Measurements from ENCODE around the gene TBXAS1.

The TBXAS1 gene

GRCh38 chr7:139941866-139942265, 112.8 kb downstream of the TBXAS1 start:
- in situ Hi-C loops (cut with HindIII; ENCODE audit: low sequenced_read_pairs) = no loop called here

DNA sequence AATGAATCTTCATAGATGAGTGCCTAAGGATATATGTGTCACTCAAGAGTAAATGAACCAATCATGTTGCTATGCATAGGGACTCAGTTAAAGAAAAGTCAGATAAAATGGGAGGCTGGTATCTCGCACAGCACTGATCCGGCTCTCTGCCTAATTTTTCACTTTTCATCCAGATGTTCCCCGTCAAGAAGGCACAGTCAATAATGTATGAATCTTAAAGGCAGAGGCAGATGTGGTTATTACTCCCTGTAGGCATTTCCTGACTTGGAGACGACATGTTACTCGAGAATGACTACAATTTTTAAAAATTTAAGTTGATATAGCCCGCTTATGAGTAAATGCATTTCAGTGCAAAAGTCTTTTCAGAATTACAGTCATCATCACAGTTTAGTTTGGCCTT, 113.6 kb downstream of the TBXAS1 start:
- in situ Hi-C loops (cut with HindIII; ENCODE audit: low sequenced_read_pairs) = no loop called here

GRCh38 chr7:139943401-139943800, 114.3 kb downstream of the TBXAS1 start:
- in situ Hi-C loops (cut with HindIII; ENCODE audit: low sequenced_read_pairs) = no loop called here

GRCh38 chr7:139944248-139944647, 115.2 kb downstream of the TBXAS1 start:
- in situ Hi-C loops (cut with HindIII; ENCODE audit: low sequenced_read_pairs) = no loop called here

DNA sequence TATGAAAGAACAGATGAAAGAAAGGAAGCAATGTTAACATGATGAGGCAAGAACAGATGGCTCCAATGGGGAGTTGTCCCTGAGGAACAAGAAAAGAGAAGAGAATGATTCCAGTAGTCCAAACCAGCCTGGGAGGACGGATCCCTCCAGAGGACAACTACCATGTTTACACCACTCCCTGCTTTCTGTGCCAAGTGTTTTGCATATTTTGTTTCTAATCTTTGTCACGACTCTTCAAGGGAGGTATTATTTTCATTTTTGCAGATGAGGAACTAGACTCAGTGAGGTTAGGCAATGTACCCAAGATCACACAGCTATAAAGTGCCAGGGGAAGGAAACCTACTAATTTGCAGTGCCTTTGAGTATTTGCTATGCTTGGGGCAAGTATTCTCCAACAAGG, 117.5 kb downstream of the TBXAS1 start:
- in situ Hi-C loops (cut with HindIII; ENCODE audit: low sequenced_read_pairs) = no loop called here

DNA sequence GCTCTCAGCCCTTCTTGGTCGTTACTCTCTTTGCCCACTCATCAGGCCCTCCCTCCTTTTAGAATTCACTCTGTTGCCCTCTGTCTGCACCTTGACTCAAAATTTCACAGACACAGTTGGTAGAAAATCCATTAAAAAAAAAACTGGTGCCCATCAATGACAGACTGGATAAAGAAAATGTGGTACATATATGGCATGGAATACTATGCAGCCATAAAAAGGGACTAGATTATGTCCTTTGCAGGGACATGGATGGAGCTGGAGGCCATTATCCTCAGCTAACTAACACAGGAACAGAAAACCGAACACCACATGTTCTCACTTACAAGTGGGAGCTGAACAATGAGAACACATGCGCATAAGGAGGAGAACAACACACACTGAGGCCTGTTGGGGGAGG, 118.0 kb downstream of the TBXAS1 start:
- in situ Hi-C loops (cut with HindIII; ENCODE audit: low sequenced_read_pairs) = no loop called here

GRCh38 chr7:139948167-139948566, 119.1 kb downstream of the TBXAS1 start:
- in situ Hi-C loops (cut with HindIII; ENCODE audit: low sequenced_read_pairs) = no loop called here

DNA sequence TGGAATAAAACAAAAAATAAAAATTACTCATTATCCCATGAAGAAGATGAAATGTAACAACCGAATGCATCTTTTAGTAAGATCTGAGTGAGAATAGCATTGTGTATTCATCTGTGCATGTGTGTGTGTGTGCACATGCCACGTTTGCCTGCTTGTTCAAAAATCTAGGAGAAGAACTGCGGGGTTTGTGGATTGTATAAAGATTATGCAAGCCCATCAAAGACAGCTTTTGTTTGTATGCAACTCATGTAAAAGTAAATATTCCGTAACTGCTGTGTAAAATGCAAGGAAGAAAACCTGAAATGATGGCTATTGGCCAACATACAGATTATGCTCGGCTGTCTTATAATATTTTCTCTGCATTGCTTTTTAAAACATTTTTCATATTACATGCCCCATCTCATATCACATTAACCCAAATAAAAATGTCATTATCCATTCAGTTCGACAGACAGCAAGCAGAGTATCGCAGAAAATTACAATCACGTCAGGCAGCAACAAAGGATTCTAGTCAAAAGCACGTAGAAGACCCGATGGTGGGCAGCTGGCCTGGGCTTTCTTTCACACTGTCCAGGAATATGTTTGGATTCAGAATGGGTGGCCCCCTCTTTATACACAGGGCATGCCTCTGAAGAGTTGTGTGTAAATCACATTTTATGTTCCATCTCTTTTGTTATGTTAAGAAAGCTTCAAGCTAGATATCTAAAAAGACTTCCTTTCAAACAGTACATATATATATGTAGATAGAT, 119.7 kb downstream of the TBXAS1 start:
- in situ Hi-C loops (cut with HindIII; ENCODE audit: low sequenced_read_pairs) = no loop called here

GRCh38 chr7:139949629-139950028, 120.6 kb downstream of the TBXAS1 start:
- in situ Hi-C loops (cut with HindIII; ENCODE audit: low sequenced_read_pairs) = no loop called here

DNA sequence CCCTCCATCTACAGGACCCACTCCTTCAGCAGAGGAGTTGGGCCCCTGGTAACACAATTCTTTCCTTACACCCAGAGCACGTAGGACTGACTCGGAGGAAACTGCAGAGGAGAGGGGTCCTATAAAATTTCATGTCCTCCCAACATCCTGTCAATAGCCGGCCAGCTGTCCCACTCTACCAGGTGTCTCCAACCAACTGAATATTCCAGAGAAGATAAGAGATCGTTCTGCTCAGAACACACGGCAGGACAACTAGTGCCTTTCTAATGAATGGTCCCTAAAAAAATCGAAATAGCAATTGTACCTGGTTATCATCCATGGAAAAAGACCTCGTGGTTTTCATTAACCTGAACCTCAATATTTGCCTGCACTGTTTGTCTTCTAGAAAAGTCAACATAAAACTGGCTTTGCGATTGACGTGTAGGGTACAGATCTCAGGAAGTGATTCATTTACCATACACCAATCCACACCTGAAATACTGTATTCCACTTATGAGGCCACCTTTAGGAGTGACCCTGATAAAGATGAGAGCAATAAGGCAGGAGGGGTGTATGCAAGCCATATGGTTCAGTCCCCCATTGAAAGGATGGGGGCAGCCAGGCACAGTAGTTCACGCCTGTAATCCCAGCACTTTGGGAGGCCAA, 121.9 kb downstream of the TBXAS1 start:
- in situ Hi-C loops (cut with HindIII; ENCODE audit: low sequenced_read_pairs) = no loop called here

DNA sequence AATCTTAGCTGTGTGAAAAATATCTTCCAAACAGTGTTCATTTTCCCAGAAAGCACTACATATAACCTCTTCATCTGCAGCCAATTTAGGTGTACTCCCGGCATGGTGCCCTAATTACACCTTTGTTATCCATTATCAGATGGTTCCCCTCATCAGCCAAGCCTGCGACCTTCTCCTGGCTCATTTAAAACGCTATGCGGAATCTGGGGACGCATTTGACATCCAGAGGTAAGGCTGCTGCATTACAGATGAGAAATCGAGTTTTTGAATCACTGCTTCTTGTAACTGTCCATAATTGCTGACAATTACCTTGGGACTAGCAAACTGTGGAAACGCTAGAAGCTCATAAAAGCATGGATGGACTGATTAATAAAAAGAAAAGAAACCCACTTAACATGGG, 124.2 kb downstream of the TBXAS1 start:
- in situ Hi-C loops (cut with HindIII; ENCODE audit: low sequenced_read_pairs) = no loop called here

DNA sequence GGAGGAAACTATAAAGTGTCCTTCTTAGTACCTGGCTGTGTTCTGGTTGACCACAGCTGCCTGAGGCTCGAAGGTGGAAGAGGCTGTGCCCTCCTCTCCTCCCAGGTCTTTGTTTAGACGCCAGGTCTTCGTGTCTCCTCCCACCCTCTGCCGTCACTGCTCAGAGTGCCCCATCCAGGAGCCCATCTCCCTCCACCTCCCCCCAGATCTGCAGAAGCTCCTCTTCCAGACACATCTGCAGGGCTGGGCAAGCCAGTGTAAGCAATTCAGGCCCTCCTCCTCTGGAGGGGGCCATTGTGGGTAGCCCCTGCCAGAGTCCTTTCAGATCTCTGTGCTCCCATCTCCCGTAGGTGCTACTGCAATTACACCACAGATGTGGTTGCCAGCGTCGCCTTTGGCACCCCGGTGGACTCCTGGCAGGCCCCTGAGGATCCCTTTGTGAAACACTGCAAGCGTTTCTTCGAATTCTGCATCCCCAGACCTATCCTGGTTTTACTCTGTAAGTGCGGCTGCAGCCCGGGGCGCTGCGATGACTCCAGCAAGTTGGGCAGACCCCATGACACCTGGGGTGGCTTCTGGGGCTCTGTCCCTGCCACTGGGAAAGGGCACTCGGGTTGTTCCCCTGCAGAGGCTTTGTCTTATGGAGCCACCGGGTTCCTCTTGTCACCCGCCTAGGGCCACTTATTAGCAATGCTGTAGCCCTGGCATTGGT, 126.2 kb downstream of the TBXAS1 start:
- in situ Hi-C loops (cut with HindIII; ENCODE audit: low sequenced_read_pairs) = no loop called here

DNA sequence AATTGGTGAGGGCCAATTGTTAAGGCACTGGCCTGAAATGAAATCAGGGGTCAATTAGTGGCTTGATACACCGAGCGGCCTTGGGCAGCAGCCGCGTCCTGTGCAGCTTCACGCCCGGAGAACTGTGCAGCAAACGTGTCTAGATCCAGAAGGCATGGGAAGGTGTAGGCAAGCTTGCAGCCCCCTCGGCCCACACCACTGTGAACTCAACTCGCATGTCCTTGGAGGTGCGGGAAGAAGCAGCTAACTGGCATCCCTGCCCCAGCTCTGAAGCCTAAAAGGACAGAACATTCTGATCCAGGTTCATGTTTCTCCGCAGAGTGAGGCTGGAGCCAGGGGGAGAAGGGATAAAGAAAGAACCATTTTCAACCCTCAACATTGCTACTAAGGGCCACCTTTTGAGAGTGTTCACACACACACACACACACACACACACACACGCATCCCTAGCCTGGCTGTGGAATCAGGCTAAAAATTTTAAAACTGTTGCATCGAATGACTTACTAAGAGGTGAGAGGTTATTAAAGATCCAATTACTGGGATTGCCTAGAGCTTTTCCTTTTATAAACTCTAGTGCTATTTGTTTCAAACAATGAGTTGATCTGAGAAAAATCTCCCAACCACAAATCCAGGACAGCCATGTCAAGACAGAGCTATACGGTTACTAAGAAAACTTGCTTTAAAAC, 129.7 kb downstream of the TBXAS1 start:
- in situ Hi-C loops (cut with HindIII; ENCODE audit: low sequenced_read_pairs) = no loop called here

DNA sequence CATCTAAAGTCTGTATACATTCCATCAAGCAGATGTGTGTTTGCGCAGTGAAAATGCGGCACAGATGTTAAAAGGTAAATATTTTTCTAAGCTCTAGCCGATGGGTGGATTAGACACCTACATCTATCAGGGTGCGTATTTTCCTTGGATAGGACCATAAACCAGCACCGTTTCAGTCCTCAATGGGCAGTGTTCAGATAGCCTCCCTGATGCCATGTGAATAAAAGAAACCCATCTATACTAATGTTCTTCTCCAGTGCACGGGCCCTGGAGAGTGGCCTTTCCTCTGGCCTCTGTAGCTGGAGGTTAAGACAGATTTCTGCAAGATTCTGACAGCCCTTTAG, 130.2 kb downstream of the TBXAS1 start:
- in situ Hi-C loops (cut with HindIII; ENCODE audit: low sequenced_read_pairs) = no loop called here

DNA sequence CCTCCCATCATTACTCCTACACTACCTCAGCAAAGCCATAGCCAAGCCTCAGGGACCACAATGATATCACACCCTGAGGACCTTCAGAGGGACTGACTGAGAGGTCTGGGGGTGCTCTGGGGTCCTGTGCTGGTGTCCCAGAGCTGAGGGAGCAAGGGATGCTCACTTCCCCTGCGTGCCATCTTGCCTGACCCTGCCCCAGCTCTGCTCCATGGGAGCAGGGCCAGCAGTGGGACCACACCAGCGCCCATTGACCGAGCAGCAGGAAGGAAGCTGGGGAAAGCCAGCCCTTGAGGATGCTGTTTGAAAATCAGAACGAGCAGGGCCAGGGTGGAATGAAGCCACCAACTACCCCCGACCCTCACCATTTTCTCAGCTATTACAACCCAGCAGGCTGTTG, 130.7 kb downstream of the TBXAS1 start:
- in situ Hi-C loops (cut with HindIII; ENCODE audit: low sequenced_read_pairs) = loop anchor here (5.0 kb wide), 1 partner anchor 53 kb away; no protein-coding TSS in a partner anchor

DNA sequence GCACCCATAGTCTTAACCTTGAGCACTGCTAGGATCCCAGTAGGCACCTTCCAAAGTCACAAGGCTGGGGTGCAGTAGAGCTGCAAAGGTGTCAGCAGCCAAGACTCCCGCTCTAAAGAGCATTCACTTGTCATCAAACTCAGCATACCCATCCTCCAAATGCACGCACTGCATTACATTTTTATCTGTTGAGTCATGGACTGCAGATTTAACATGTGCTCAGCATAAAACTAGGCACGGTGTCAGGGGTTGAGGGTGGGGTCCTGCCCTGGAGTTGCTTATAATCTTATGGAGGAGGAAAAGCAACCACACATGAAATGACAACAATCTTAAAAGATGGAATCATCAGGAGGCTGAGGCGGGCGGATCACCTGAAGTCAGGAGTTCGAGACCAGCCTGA, 131.1 kb downstream of the TBXAS1 start:
- in situ Hi-C loops (cut with HindIII; ENCODE audit: low sequenced_read_pairs) = loop anchor here (5.0 kb wide), 1 partner anchor 52 kb away; no protein-coding TSS in a partner anchor

DNA sequence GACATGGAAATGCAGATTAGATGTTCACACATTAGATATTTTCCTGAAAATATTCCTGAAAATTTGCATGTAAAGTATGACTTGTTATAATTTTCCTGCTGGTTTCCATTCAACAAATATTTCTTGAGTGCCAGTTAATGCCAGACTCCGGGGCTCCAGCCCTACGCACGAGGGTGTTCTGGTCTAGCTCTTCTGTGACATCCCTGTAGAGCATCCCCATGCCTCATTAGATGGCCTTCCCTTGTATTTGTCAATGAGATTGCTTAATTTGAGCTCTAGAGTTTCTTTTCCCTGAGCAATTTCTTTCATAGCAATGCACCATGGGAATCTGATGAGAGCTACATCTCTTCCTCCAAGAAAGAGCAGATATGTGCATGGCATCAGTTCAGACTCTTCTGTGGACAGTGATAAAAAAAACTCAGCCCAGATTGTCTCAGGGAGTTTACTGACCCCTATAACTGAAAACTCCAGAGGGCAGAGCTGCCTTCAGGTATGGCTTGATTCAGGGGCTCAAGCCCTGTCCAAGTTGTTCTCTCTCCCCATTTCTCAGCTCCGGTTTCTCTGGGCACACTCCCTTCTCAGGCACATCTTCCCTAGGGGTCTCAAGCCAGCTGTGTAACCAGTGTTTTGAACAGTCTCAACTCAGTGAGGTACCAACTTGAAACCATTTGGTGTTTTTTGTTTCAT, 137.0 kb downstream of the TBXAS1 start:
- in situ Hi-C loops (cut with HindIII; ENCODE audit: low sequenced_read_pairs) = no loop called here

- in situ Hi-C loops (cut with HindIII; ENCODE audit: low sequenced_read_pairs) = no loop called here
Observed at GRCh38 chr7:139966949-139967348, 137.9 kb downstream of the TBXAS1 start.

DNA sequence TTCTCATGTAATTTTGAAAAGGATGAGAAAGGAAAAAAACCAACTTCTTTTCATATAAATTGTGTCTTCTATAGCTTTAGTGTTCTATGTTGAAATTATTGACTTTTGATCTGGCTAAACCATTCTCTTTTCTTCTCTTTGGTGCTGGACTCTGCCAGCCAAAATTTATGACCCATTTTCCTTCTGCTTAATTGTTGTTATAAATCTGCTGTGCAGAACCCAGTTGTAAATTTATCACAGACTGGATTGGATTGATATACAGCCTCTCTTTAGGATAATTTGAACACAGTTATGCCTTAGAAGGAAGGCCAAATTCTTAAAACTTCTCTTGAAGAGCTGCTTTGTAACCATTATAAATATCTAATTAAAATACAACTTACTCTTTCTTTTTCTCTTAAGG, 139.9 kb downstream of the TBXAS1 start:
- in situ Hi-C loops (cut with HindIII; ENCODE audit: low sequenced_read_pairs) = no loop called here

DNA sequence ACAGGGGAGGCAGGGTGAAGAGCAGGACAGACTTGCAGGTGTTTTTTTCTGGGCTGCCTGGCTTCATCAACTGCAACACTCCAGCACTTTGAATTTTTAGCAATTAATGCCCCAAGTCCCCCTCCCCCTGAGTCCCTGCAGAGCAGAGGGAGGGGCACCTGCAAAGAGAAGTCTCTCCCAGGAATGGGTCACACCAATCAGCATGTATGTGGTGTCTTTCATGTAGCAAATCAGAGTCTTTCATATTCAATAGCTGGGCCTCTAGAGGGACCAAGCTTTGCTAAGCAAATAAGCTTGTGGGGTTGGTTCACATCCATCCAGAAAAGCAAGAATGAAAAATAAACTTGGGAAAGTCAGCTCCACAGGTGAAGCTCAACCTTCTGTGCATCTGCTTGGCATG, 143.0 kb downstream of the TBXAS1 start:
- in situ Hi-C loops (cut with HindIII; ENCODE audit: low sequenced_read_pairs) = no loop called here

Data from DLD1 (cell line).